OCI-LY7 (cell line): ENCODE data around the gene PRDM1. TPM values are rescaled to one million over a fixed set of nuclear protein-coding genes. Genes with fewer than 3 reads are reported as not detected.

ENCODE experiments used
- BruUV-seq: library from RNA; stranded (reverse); fragments of 400-500 nt; replicated peaks from 2 replicates; lab custom pipeline; 2021; lab: Mats Ljungman, UMichigan
- CTCF ChIA-PET: fragments of 300-600 bp; sonication (Branson Sonifier 250); formaldehyde crosslinking; loops from one replicate; lab custom pipeline; 2022; ENCODE audit warnings: antibody characterized with exemption; ENCODE audit not compliant: unreplicated experiment; lab: Charles Lee
- POLR2A ChIA-PET: fragments of 300-600 bp; sonication (Branson Sonifier 250); formaldehyde crosslinking; loops from one replicate; lab custom pipeline; 2022; ENCODE audit warnings: antibody characterized with exemption; lab: Charles Lee
- DNase-seq: peaks from one replicate; pipeline ENCODE4 v3.0.0-alpha.2; 2015; ENCODE audit warnings: low spot score
- H2AFZ ChIP-seq: fragments of 200-600 bp; sonication (generic), shearing (Covaris generic); 2 replicates; pipeline ENCODE4 v1.6.1; 2014; ENCODE audit warnings: mild to moderate bottlenecking, antibody characterized with exemption, low read length, moderate library complexity
- H3K27ac ChIP-seq: fragments of 200-600 bp; sonication (generic); 2 replicates; pipeline ENCODE4 v1.5.1; 2014; ENCODE audit warnings: mixed run types, low read depth, mild to moderate bottlenecking, moderate library complexity, low read length, inconsistent platforms; ENCODE audit not compliant: poor library complexity, severe bottlenecking
- H3K36me3 ChIP-seq: fragments of 200-600 bp; sonication (generic); 2 replicates; pipeline ENCODE4 v1.6.1; 2014; ENCODE audit warnings: mild to moderate bottlenecking, antibody characterized with exemption, low read length, moderate library complexity, mixed read lengths; ENCODE audit not compliant: insufficient read depth
- H3K4me1 ChIP-seq: fragments of 200-600 bp; sonication (generic); 2 replicates; pipeline ENCODE4 v1.5.1; 2014; ENCODE audit warnings: mild to moderate bottlenecking, low read length; ENCODE audit not compliant: insufficient read depth, poor library complexity, severe bottlenecking
- H3K4me2 ChIP-seq: fragments of 200-600 bp; sonication (generic); 2 replicates; pipeline ENCODE4 v1.6.1; 2014; ENCODE audit warnings: mild to moderate bottlenecking, low read length
- H3K4me3 ChIP-seq: fragments of 200-600 bp; sonication (generic); 2 replicates; pipeline ENCODE4 v1.5.1; 2014; ENCODE audit warnings: mild to moderate bottlenecking, low read depth, low read length; ENCODE audit not compliant: poor library complexity, severe bottlenecking
- H3K79me2 ChIP-seq: fragments of 200-600 bp; sonication (generic); 2 replicates; pipeline ENCODE4 v1.6.1; 2016; ENCODE audit warnings: low read depth, mild to moderate bottlenecking, low read length, moderate library complexity, mixed read lengths; ENCODE audit not compliant: insufficient read depth
- H3K9me2 ChIP-seq: fragments of 200-600 bp; sonication (generic); 2 replicates; pipeline ENCODE4 v1.6.1; 2016; ENCODE audit warnings: mild to moderate bottlenecking, low read length, mixed read lengths; ENCODE audit not compliant: insufficient read depth
- H3K9me3 ChIP-seq: fragments of 200-600 bp; sonication (generic); 2 replicates; pipeline ENCODE4 v1.6.1; 2014; ENCODE audit warnings: mild to moderate bottlenecking, mixed run types, low read length, mixed read lengths
- H4K20me1 ChIP-seq: fragments of 200-600 bp; sonication (generic); 2 replicates; pipeline ENCODE4 v1.6.1; 2014; ENCODE audit warnings: mild to moderate bottlenecking, antibody characterized with exemption, low read length, moderate library complexity, mixed read lengths; ENCODE audit not compliant: insufficient read depth
- CTCF ChIP-seq: fragments of 200-600 bp; sonication (generic); conservative IDR thresholded peaks from 2 replicates; pipeline ENCODE4 v1.5.1; 2014; ENCODE audit warnings: mild to moderate bottlenecking, antibody characterized with exemption, low read length, moderate library complexity, mixed read lengths
- EZH2phosphoT487 ChIP-seq: fragments of 200-600 bp; sonication (generic); IDR thresholded peaks from 2 replicates; pipeline ENCODE4 v1.6.1; 2018; ENCODE audit warnings: low read depth, borderline replicate concordance, mild to moderate bottlenecking, mixed run types, antibody characterized with exemption, low read length, moderate library complexity, mixed read lengths
- intact Hi-C: fragments of 100-400 bp; cut with micrococcal nuclease; formaldehyde crosslinking; loops from one replicate; pipeline ENCODE4 v1.10.0; 2022; ENCODE audit not compliant: unreplicated experiment
- total RNA-seq, 2 experiments: library from RNA; depleted of rRNA in 1 of 2; stranded (reverse); fragments of >200 nt in 1 of 2; shearing (Covaris generic) in 1 of 2; gene quantifications; 2 replicates each; pipeline ENCODE4 v1.2.3, GENCODE V29; 2014 to 2022

The PRDM1 gene
- total RNA-seq, 2 experiments from 2014 or later, result 1.5 to 3.3 TPM

GRCh38 chr6:106104476-106104875 is 18.3 kb downstream of the PRDM1 start:
- no peaks in the 10 kb centered on the region for H3K79me2 ChIP-seq
- H3K9me3 ChIP-seq, result no peaks in the 10 kb centered on the region
- H2AFZ ChIP-seq, result no peak overlapping the region
- H3K27ac ChIP-seq, result no peak overlapping the region
- H3K4me1 ChIP-seq, result peaks cover 8% of the 10 kb centered on the region
- no peaks in the 10 kb centered on the region for H4K20me1 ChIP-seq
- H3K4me2 ChIP-seq, result no peak overlapping the region
- no TSS peak for BruUV-seq
- H3K9me2 ChIP-seq, result no peaks in the 10 kb centered on the region
- ChIA-PET POLR2A (interaction anchor here (1.2 kb wide), 1 partner anchor 43 kb away, joined by 7 read pairs; no protein-coding TSS in a partner anchor), CTCF (no interaction called here)
- TF ChIP-seq EZH2phosphoT487 (no peak), CTCF (no peak)
- DNase-seq, result no peak
- no peak overlapping the region for H3K4me3 ChIP-seq
- H3K36me3 ChIP-seq, result 0 out of 2 replicates have a peak, but pooled peaks cover under 1% of the 10 kb centered on the region
- intact Hi-C loops, result no loop called here

GRCh38 chr6:106104941-106105340 is 18.8 kb downstream of the PRDM1 start:
- no peak for TF ChIP-seq EZH2phosphoT487
- no peak for TF ChIP-seq CTCF
- no peak for DNase-seq
- no TSS peak for BruUV-seq
- Histone ChIP-seq H3K27ac (no peak overlapping the region), H3K4me3 (no peak overlapping the region), H3K9me2 (no peaks in the 10 kb centered on the region), H3K4me1 (peaks cover 8% of the 10 kb centered on the region), H3K79me2 (no peaks in the 10 kb centered on the region), H4K20me1 (no peaks in the 10 kb centered on the region), H3K9me3 (no peaks in the 10 kb centered on the region), H3K4me2 (no peak overlapping the region), H3K36me3 (no peaks in the 10 kb centered on the region), H2AFZ (no peak overlapping the region)
- intact Hi-C loops, result no loop called here
- ChIA-PET CTCF (no interaction called here), POLR2A (interaction anchor here (0.6 to 1.2 kb wide), 2 partner anchors 11 to 42 kb away, joined by 6 to 7 read pairs; no protein-coding TSS in a partner anchor)

- Histone ChIP-seq H3K4me1 (peaks cover 8% of the 10 kb centered on the region), H3K9me2 (no peaks in the 10 kb centered on the region), H3K4me3 (no peak overlapping the region), H4K20me1 (no peaks in the 10 kb centered on the region), H3K27ac (no peak overlapping the region), H3K9me3 (no peaks in the 10 kb centered on the region), H3K36me3 (no peaks in the 10 kb centered on the region), H3K4me2 (no peak overlapping the region), H3K79me2 (no peaks in the 10 kb centered on the region), H2AFZ (no peak overlapping the region)
- no TSS peak for BruUV-seq
- intact Hi-C loops, result no loop called here
- no peak for DNase-seq
- TF ChIP-seq CTCF (no peak), EZH2phosphoT487 (no peak)
- CTCF ChIA-PET, result no interaction called here
- POLR2A ChIA-PET, result interaction anchor here (0.6 to 1.2 kb wide), 2 partner anchors 10 to 59 kb away, joined by 3 to 6 read pairs; no protein-coding TSS in a partner anchor
These were observed 19.4 kb downstream of the PRDM1 start for GRCh38 chr6:106105493-106105892.
